Tibial artery (tissue), 4 donors: ENCODE measurements around the gene INSYN2B.

Source experiments
- DNase-seq, 2 donors: peaks; one replicate each; pipeline ENCODE4 v3.0.0-alpha.2; 2019
- H3K27ac ChIP-seq, 2 donors: fragments of 200-600 bp; sonication (generic) in 1 of 2; 1 replicate in 1 of 2; 2 replicates in 1 of 2; pipeline ENCODE4 v1.5.1; 2018 to 2019; ENCODE audit warnings: mild to moderate bottlenecking in 1 of 2
- H3K27me3 ChIP-seq, 2 donors: fragments of 200-600 bp; sonication (generic) in 1 of 2; one replicate each; pipeline versions ENCODE4 v1.5.1 to v1.6.0; 2016 to 2019
- H3K36me3 ChIP-seq, 3 donors: fragments of 200-600 bp; sonication (generic) in 2 of 3; one replicate each; pipeline ENCODE4 v1.5.1; 2016 to 2019; ENCODE audit warnings: mild to moderate bottlenecking in 2 of 3
- H3K4me1 ChIP-seq, 4 donors: fragments of 200-600 bp; sonication (generic) in 2 of 4; 1 replicate in 3 of 4; 2 replicates in 1 of 4; pipeline ENCODE4 v1.5.1; 2016 to 2019
- H3K4me3 ChIP-seq, 2 donors: fragments of 200-600 bp; sonication (generic) in 1 of 2; 1 replicate in 1 of 2; 2 replicates in 1 of 2; pipeline ENCODE4 v1.5.1; 2018 to 2019; ENCODE audit warnings: mild to moderate bottlenecking in 2 of 2
- H3K9me3 ChIP-seq, 3 donors: fragments of 200-600 bp; sonication (generic) in 1 of 3; one replicate each; pipeline ENCODE4 v1.5.1; 2016 to 2019
- intact Hi-C: fragments of 100-400 bp; cut with DNase I; formaldehyde crosslinking; loops from one replicate; pipeline ENCODE4 v1.15.0; 2023; ENCODE audit warnings: low total_unique reads
- TF ChIP-seq, protein P1 (sequence below), 2 experiments: fragments of 200-600 bp in 1 of 2; fragments of 450-650 bp in 1 of 2; IDR thresholded peaks; one replicate each; pipeline ENCODE4 v1.5.1; 2017 to 2019; ENCODE audit warnings: antibody characterized with exemption in 2 of 2, mild to moderate bottlenecking in 1 of 2, moderate library complexity in 1 of 2

INSYN2B gene

GRCh38 chr5:170000155-170000554 lies 19.9 kb upstream of the INSYN2B start:
- no peak for DNase-seq
- TF ChIP-seq, protein P1, sequence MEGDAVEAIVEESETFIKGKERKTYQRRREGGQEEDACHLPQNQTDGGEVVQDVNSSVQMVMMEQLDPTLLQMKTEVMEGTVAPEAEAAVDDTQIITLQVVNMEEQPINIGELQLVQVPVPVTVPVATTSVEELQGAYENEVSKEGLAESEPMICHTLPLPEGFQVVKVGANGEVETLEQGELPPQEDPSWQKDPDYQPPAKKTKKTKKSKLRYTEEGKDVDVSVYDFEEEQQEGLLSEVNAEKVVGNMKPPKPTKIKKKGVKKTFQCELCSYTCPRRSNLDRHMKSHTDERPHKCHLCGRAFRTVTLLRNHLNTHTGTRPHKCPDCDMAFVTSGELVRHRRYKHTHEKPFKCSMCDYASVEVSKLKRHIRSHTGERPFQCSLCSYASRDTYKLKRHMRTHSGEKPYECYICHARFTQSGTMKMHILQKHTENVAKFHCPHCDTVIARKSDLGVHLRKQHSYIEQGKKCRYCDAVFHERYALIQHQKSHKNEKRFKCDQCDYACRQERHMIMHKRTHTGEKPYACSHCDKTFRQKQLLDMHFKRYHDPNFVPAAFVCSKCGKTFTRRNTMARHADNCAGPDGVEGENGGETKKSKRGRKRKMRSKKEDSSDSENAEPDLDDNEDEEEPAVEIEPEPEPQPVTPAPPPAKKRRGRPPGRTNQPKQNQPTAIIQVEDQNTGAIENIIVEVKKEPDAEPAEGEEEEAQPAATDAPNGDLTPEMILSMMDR (IDR thresholded peaks at IDR 0.05): no peak
- Histone ChIP-seq H3K27ac (no peak overlapping the region), H3K4me1 (no peaks in the 10 kb centered on the region), H3K27me3 (no peaks in the 10 kb centered on the region), H3K9me3 (no peaks in the 10 kb centered on the region), H3K36me3 (no peaks in the 10 kb centered on the region), H3K4me3 (no peak overlapping the region)
- intact Hi-C loops: no loop called here

DNA sequence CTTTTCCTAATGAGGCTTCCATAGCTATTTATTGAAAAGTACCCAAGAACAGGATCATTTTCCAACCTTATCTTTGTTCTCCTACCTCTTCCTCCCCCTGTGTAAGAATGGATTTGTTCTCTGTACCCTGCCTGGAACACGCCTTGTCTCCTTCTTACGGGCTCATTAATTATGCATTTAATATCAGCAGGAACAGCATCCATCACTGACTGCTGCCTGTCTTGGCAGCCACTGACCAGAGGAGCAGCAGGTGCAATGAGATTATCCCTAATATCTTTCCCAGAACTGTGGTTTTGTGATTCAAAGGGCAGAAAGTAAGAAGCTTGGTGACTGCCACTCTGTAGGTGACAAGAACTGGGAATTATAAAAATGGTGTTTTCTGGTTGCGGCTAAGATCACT lies 19.3 kb upstream of the INSYN2B start:
- intact Hi-C loops: no loop called here
- Histone ChIP-seq H3K9me3 (no peaks in the 10 kb centered on the region), H3K36me3 (no peaks in the 10 kb centered on the region), H3K4me1 (no peaks in the 10 kb centered on the region), H3K27ac (no peak overlapping the region), H3K27me3 (no peaks in the 10 kb centered on the region), H3K4me3 (no peak overlapping the region)
- TF ChIP-seq, protein P1 (IDR thresholded peaks at IDR 0.05): no peak
- DNase-seq: no peak

- Histone ChIP-seq H3K4me3 (no peak overlapping the region), H3K27me3 (no peaks in the 10 kb centered on the region), H3K27ac (no peak overlapping the region), H3K9me3 (no peaks in the 10 kb centered on the region), H3K4me1 (no peaks in the 10 kb centered on the region), H3K36me3 (no peaks in the 10 kb centered on the region)
- TF ChIP-seq, protein P1 (IDR thresholded peaks at IDR 0.05): no peak
- intact Hi-C loops: no loop called here
- DNase-seq: no peak
Measured at GRCh38 chr5:169997798-169998197, 17.5 kb upstream of the INSYN2B start.

- TF ChIP-seq, protein P1 (IDR thresholded peaks at IDR 0.05): no peak
- DNase-seq: no peak
- intact Hi-C loops: no loop called here
- H3K4me3 ChIP-seq: no peak overlapping the region
- H3K27ac ChIP-seq: no peak overlapping the region
- H3K36me3 ChIP-seq: no peaks in the 10 kb centered on the region
- no peaks in the 10 kb centered on the region for H3K4me1 ChIP-seq
- no peaks in the 10 kb centered on the region for H3K27me3 ChIP-seq
- no peaks in the 10 kb centered on the region for H3K9me3 ChIP-seq
Measured at GRCh38 chr5:169993485-169993790, 13.1 kb upstream of the INSYN2B start.

DNA sequence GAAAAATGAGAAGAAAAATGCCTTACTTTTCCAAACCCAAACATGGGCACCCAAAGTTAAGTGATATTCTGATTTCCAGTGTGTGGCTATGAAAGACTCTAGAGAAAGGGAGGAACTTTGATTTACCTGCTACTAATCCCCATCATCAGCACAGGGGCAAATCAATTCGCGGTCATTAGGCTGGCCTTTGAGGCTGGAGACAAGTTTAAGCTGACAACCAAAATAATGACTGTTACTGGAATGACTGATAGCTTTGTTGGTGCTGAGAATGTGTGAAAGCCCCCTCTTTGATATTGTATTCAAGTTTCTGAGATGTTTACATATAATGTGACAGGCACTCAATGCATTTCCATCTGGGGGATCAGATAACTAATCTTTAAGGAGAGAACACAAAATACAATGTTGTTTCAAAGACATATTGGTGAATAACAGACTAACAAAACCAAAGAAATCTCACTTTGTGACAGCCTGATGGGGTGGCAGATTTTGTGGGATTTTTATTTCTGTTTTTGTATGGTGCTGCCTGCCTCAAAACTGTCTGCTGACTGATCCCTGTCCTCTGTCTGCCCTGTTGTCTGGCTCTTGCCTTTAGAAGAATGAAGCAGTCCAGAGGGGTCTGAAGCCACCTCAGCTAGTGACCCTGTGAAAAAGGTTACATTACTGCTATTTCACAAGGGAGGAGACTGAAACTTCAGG lies 12.6 kb upstream of the INSYN2B start:
- no peaks in the 10 kb centered on the region for H3K27me3 ChIP-seq
- DNase-seq: no peak
- no peak overlapping the region for H3K27ac ChIP-seq
- no peaks in the 10 kb centered on the region for H3K36me3 ChIP-seq
- intact Hi-C loops: no loop called here
- H3K4me1 ChIP-seq: no peaks in the 10 kb centered on the region
- TF ChIP-seq, protein P1 (IDR thresholded peaks at IDR 0.05): no peak
- H3K9me3 ChIP-seq: no peaks in the 10 kb centered on the region
- no peak overlapping the region for H3K4me3 ChIP-seq
